ENCODE results near the gene FXYD5.
A peak's percentile ranks its signal among the peaks of the same experiment; 100 is the strongest.

Gene FXYD5

GRCh38 chr19:35154525-35155406, at the start of gene FXYD5:
TSS of gene FXYD5 (plus strand) at chr19:35154735. CDS start at chr19:35155551, 816 bp downstream.
- TF ChIP-seq CTCF (IDR thresholded peaks at IDR 0.05; ENCODE audit: low read depth, low read length) = no peak
- DNase-seq (ENCODE audit: low read depth, low spot score) = peak; percentile 70
- H3K4me3 ChIP-seq (ENCODE audit: low read depth, low read length) = peak within 1 kb of the TSS; percentile 78
- in situ Hi-C loops (cut with HindIII; ENCODE audit: low sequenced_read_pairs) = no loop called here

- in situ Hi-C loops (cut with HindIII; ENCODE audit: low sequenced_read_pairs) = no loop called here
- DNase-seq (ENCODE audit: low read depth, low spot score) = no peak
- H3K4me3 ChIP-seq (ENCODE audit: low read depth, low read length) = no peak overlapping the region
- TF ChIP-seq CTCF (IDR thresholded peaks at IDR 0.05; ENCODE audit: low read depth, low read length) = no peak
These were observed 49.5 kb upstream of the FXYD5 start for GRCh38 chr19:35105047-35105410.

- no peak for TF ChIP-seq CTCF (IDR thresholded peaks at IDR 0.05; ENCODE audit: low read depth, low read length)
- no peak overlapping the region for H3K4me3 ChIP-seq (ENCODE audit: low read depth, low read length)
- in situ Hi-C loops (cut with HindIII; ENCODE audit: low sequenced_read_pairs) = no loop called here
- no peak for DNase-seq (ENCODE audit: low read depth, low spot score)
These were observed 48.9 kb upstream of the FXYD5 start for GRCh38 chr19:35105411-35106290.

GRCh38 chr19:35106291-35106583, 48.3 kb upstream of the FXYD5 start:
- in situ Hi-C loops (cut with HindIII; ENCODE audit: low sequenced_read_pairs) = no loop called here
- no peak for TF ChIP-seq CTCF (IDR thresholded peaks at IDR 0.05; ENCODE audit: low read depth, low read length)
- no peak for DNase-seq (ENCODE audit: low read depth, low spot score)
- no peak overlapping the region for H3K4me3 ChIP-seq (ENCODE audit: low read depth, low read length)

GRCh38 chr19:35106898-35107541, 47.5 kb upstream of the FXYD5 start:
- no peak for TF ChIP-seq CTCF (IDR thresholded peaks at IDR 0.05; ENCODE audit: low read depth, low read length)
- DNase-seq (ENCODE audit: low read depth, low spot score) = no peak
- in situ Hi-C loops (cut with HindIII; ENCODE audit: low sequenced_read_pairs) = no loop called here
- H3K4me3 ChIP-seq (ENCODE audit: low read depth, low read length) = no peak overlapping the region

GRCh38 chr19:35107545-35107944, 47.0 kb upstream of the FXYD5 start:
- no peak for DNase-seq (ENCODE audit: low read depth, low spot score)
- in situ Hi-C loops (cut with HindIII; ENCODE audit: low sequenced_read_pairs) = no loop called here
- H3K4me3 ChIP-seq (ENCODE audit: low read depth, low read length) = no peak overlapping the region
- TF ChIP-seq CTCF (IDR thresholded peaks at IDR 0.05; ENCODE audit: low read depth, low read length) = no peak
